ENCODE measurements around the gene TBXT. TPM values are rescaled to one million over a fixed set of nuclear protein-coding genes. Genes with fewer than 3 reads are reported as not detected.

The TBXT gene
- total RNA-seq, 1 experiment from 2014 or later, result 0.31 TPM

GRCh38 chr6:166119116-166119911 lies 48.3 kb downstream of the TBXT start:
- Histone ChIP-seq H3K23me2 (ENCODE audit: insufficient read length, low read depth, low read length, poor library complexity, severe bottlenecking) (no peaks in the 10 kb centered on the region), H3K23ac (ENCODE audit: insufficient read length, low read depth, low read length) (no peak overlapping the region), H3K9me3 (ENCODE audit: control insufficient read depth, low read depth, low read length) (no peaks in the 10 kb centered on the region), H2BK20ac (ENCODE audit: low read depth, low read length, poor library complexity, severe bottlenecking) (no peak overlapping the region), H3T11ph (ENCODE audit: low read length) (no peak overlapping the region), H3K18ac (ENCODE audit: insufficient read length, low read depth, low read length) (no peak overlapping the region), H4K8ac (replicated peaks; ENCODE audit: insufficient read length, low read depth, low read length) (no peak overlapping the region), H3K79me1 (ENCODE audit: insufficient read depth, low read depth, low read length, poor library complexity, severe bottlenecking) (no peaks in the 10 kb centered on the region), H4K91ac (ENCODE audit: insufficient read length, low read depth, low read length) (no peak overlapping the region), H3K27me3 (ENCODE audit: insufficient read depth, low read length) (no peaks in the 10 kb centered on the region), H4K20me1 (ENCODE audit: control insufficient read depth, insufficient read depth, insufficient read length) (no peaks in the 10 kb centered on the region), H3K14ac (ENCODE audit: insufficient read depth, low read length) (no peak overlapping the region), H3K27ac (ENCODE audit: insufficient read length, low read depth, low read length) (no peak overlapping the region), H2BK120ac (ENCODE audit: low read depth, low read length, poor library complexity, severe bottlenecking) (no peak overlapping the region), H2AFZ (ENCODE audit: low read length) (no peak overlapping the region), H2AK5ac (ENCODE audit: insufficient read length, low read length) (no peak overlapping the region), H2BK5ac (ENCODE audit: insufficient read length, low read length) (no peak overlapping the region), H2BK15ac (ENCODE audit: low read depth, low read length) (no peak overlapping the region), H3K4ac (ENCODE audit: low read depth, low read length) (no peak overlapping the region), H3K9ac (ENCODE audit: extremely low read depth, insufficient read length, low read length) (no peak overlapping the region), H3K4me1 (ENCODE audit: insufficient read depth, low read length) (no peaks in the 10 kb centered on the region), H2BK12ac (ENCODE audit: insufficient read length, low read depth, low read length) (no peak overlapping the region), H3K4me2 (ENCODE audit: insufficient read depth, insufficient read length, low read length) (no peak overlapping the region), H4K5ac (ENCODE audit: insufficient read length, low read depth, low read length) (no peak overlapping the region), H3K79me2 (ENCODE audit: insufficient read depth, low read length) (no peaks in the 10 kb centered on the region), H3K56ac (ENCODE audit: insufficient read length, low read depth, low read length) (no peak overlapping the region)
- 0 out of 2 replicates have a peak, but pooled peaks cover 2% of the 10 kb centered on the region for H3K27me3 Mint-ChIP-seq (ENCODE audit: low read depth)
- H3K36me3 Mint-ChIP-seq (ENCODE audit: insufficient read depth in 1 of 3, low read depth in 3 of 3), result peaks cover 0 to 6% (median 0%) of the 10 kb centered on the region in 3 experiments; a peak in 2 of 7 replicates
- no peak for TF ChIP-seq CTCF (conservative IDR thresholded peaks at IDR 0.05)
- peaks cover 4 to 7% of the 10 kb centered on the region in 2 experiments; a peak in 4 of 5 replicates for H3K9me3 Mint-ChIP-seq
- H3K27ac Mint-ChIP-seq, result no peak overlapping the region
- peaks cover 0 to 2% of the 10 kb centered on the region in 2 experiments; a peak in 2 of 4 replicates for H3K4me1 Mint-ChIP-seq
- no peak overlapping the region for H3K4me3 Mint-ChIP-seq
- no CpG with 5 or more reads among the region's 4 CpGs for WGBS (ENCODE audit: extremely low coverage, insufficient read length, low lambda C conversion rate)
- DNase-seq, result no peak
